Mesodermal cell (in vitro differentiated cells): ENCODE data around the gene LRP4. TPM values are rescaled to one million over a fixed set of nuclear protein-coding genes. Genes with fewer than 3 reads are reported as not detected.
"Not testable (repeated sequence)": the region's sequence is repeated elsewhere in the genome, so short reads cannot be mapped to it uniquely, and the experiment has no call there.

Source experiments
- H3K27ac ChIP-seq: 2 replicates; pipeline ENCODE4 v1.7.0; 2013; ENCODE audit warnings: mild to moderate bottlenecking, low read depth, low read length, moderate library complexity; ENCODE audit not compliant: severe bottlenecking
- H3K36me3 ChIP-seq: 2 replicates; pipeline ENCODE4 v1.7.1; 2013; ENCODE audit warnings: mild to moderate bottlenecking, low read length, moderate library complexity; ENCODE audit not compliant: control insufficient read depth, insufficient read depth
- H3K4me1 ChIP-seq: one replicate; pipeline ENCODE4 v1.7.1; 2013; ENCODE audit warnings: mild to moderate bottlenecking, low read length; ENCODE audit not compliant: insufficient read depth, control insufficient read depth, poor library complexity, severe bottlenecking
- H3K4me3 ChIP-seq: 2 replicates; pipeline ENCODE4 v1.7.0; 2013; ENCODE audit warnings: low read length, control low read depth, mild to moderate bottlenecking; ENCODE audit not compliant: insufficient read depth, poor library complexity, severe bottlenecking; ENCODE audit errors: extremely low read depth
- H3K9me3 ChIP-seq: 2 replicates; pipeline ENCODE4 v1.7.1; 2013; ENCODE audit warnings: mild to moderate bottlenecking, low read length, moderate library complexity; ENCODE audit not compliant: control insufficient read depth
- WGBS, 2 experiments: methylation state at CpG; one replicate each; pipeline ENCODE4 v1.1.5; 2013; ENCODE audit warnings: missing lambda C conversion rate in 2 of 2; ENCODE audit not compliant: insufficient coverage in 2 of 2; 5-methylcytosine and 5-hydroxymethylcytosine counted together
- polyA plus RNA-seq, 2 experiments: library from polyadenylated mRNA; stranded (reverse); fragments of 50-300 nt; gene quantifications; one replicate each; pipeline ENCODE4 v1.2.3, GENCODE V29; 2013

Gene LRP4
- polyA plus RNA-seq (2013, experiment 1 of 2), result 32.8 TPM
- polyA plus RNA-seq (2013, experiment 2 of 2), result 24.7 TPM

GRCh38 chr11:46918083-46918787, at the start of gene LRP4:
TSS of gene LRP4 (minus strand) at chr11:46918550. CDS start at chr11:46918379, 171 bp downstream.
- Histone ChIP-seq H3K36me3 (peaks cover 7% of the 10 kb centered on the region), H3K4me1 (peaks cover 46% of the 10 kb centered on the region), H3K9me3 (no peaks in the 10 kb centered on the region), H3K27ac (peak within 1 kb of the TSS; percentile 76), H3K4me3 (peak within 1 kb of the TSS; percentile 83)
- WGBS, 2 experiments, result 0 to 1% methylated on average over 65 to 66 of the region's 97 CpGs

GRCh38 chr11:46967962-46968361, 49.6 kb upstream of the LRP4 start:
- no peaks in the 10 kb centered on the region for H3K9me3 ChIP-seq
- 100% methylated on average over 1 of the region's 2 CpGs; no CpG with 5 or more reads in 1 of the 2 experiments for WGBS, 2 experiments
- peaks cover 9% of the 10 kb centered on the region for H3K36me3 ChIP-seq

GRCh38 chr11:46966773-46967172, 48.4 kb upstream of the LRP4 start:
- Histone ChIP-seq H3K27ac (no peak overlapping the region), H3K9me3 (no peaks in the 10 kb centered on the region), H3K4me1 (no peaks in the 10 kb centered on the region), H3K36me3 (peaks cover 7% of the 10 kb centered on the region), H3K4me3 (no peak overlapping the region)
- WGBS, 2 experiments, result 90 to 100% methylated on average over 1 of the region's 2 CpGs

More at GRCh38 chr11:46967962-46968361, 49.6 kb upstream of the LRP4 start:
- Histone ChIP-seq H3K4me1 (no peaks in the 10 kb centered on the region), H3K4me3 (no peak overlapping the region), H3K27ac (no peak overlapping the region)

- WGBS, 2 experiments, result 94 to 100% methylated on average over 2 of the region's 3 CpGs
- no peaks in the 10 kb centered on the region for H3K4me1 ChIP-seq
- H3K27ac ChIP-seq, result no peak overlapping the region
- peaks cover 20% of the 10 kb centered on the region for H3K36me3 ChIP-seq
- H3K4me3 ChIP-seq, result no peak overlapping the region
- no peaks in the 10 kb centered on the region for H3K9me3 ChIP-seq
Observed at GRCh38 chr11:46963844-46964243, 45.5 kb upstream of the LRP4 start.

- not testable (repeated sequence) for H3K4me1 ChIP-seq, H3K27ac ChIP-seq, H3K4me3 ChIP-seq, H3K9me3 ChIP-seq
- no CpG with 5 or more reads among the region's 3 CpGs for WGBS, 2 experiments
- H3K36me3 ChIP-seq, result peaks cover 28% of the 10 kb centered on the region
Observed at GRCh38 chr11:46961886-46962285, 43.5 kb upstream of the LRP4 start.

- 100% methylated on average over 1 of the region's 2 CpGs; no CpG with 5 or more reads in 1 of the 2 experiments for WGBS, 2 experiments
- Histone ChIP-seq H3K4me3 (no peak overlapping the region), H3K9me3 (no peaks in the 10 kb centered on the region), H3K27ac (no peak overlapping the region), H3K4me1 (no peaks in the 10 kb centered on the region), H3K36me3 (peaks cover 28% of the 10 kb centered on the region)
Observed at GRCh38 chr11:46961041-46961440, 42.7 kb upstream of the LRP4 start.

GRCh38 chr11:46958777-46959176, 40.4 kb upstream of the LRP4 start:
- WGBS, 2 experiments, result no CpG with 5 or more reads among the region's 1 CpG
- Histone ChIP-seq H3K4me3 (no peak overlapping the region), H3K27ac (no peak overlapping the region), H3K36me3 (peaks cover 20% of the 10 kb centered on the region), H3K4me1 (no peaks in the 10 kb centered on the region), H3K9me3 (no peaks in the 10 kb centered on the region)

- Histone ChIP-seq H3K4me3 (no peak overlapping the region), H3K9me3 (no peaks in the 10 kb centered on the region), H3K36me3 (peaks cover 2% of the 10 kb centered on the region), H3K27ac (no peak overlapping the region), H3K4me1 (peaks cover 20% of the 10 kb centered on the region)
- 93 to 96% methylated on average over 5 of the region's 5 CpGs for WGBS, 2 experiments
Observed at GRCh38 chr11:46953093-46953492, 34.7 kb upstream of the LRP4 start.

- Histone ChIP-seq H3K36me3 (peaks cover 4% of the 10 kb centered on the region), H3K4me3 (no peak overlapping the region), H3K4me1 (peaks cover 22% of the 10 kb centered on the region), H3K27ac (peak overlapping the region; percentile 38), H3K9me3 (no peaks in the 10 kb centered on the region)
- WGBS, 2 experiments, result no CpG with 5 or more reads among the region's 2 CpGs
Observed at GRCh38 chr11:46952553-46952952, 34.2 kb upstream of the LRP4 start.

- H3K36me3 ChIP-seq, result peaks cover 4% of the 10 kb centered on the region
- peak overlapping the region; percentile 38 for H3K27ac ChIP-seq
- no peaks in the 10 kb centered on the region for H3K9me3 ChIP-seq
- WGBS, 2 experiments, result no CpG with 5 or more reads among the region's 1 CpG
- H3K4me3 ChIP-seq, result no peak overlapping the region
- H3K4me1 ChIP-seq, result peaks cover 22% of the 10 kb centered on the region
Observed at GRCh38 chr11:46951864-46952263, 33.5 kb upstream of the LRP4 start.

GRCh38 chr11:46949297-46949696, 30.9 kb upstream of the LRP4 start:
- no peak overlapping the region for H3K4me3 ChIP-seq
- peaks cover 25% of the 10 kb centered on the region for H3K4me1 ChIP-seq
- no peaks in the 10 kb centered on the region for H3K9me3 ChIP-seq
- peaks cover 4% of the 10 kb centered on the region for H3K36me3 ChIP-seq
- no peak overlapping the region for H3K27ac ChIP-seq
- 100% methylated on average over 1 of the region's 1 CpG; no CpG with 5 or more reads in 1 of the 2 experiments for WGBS, 2 experiments
